HG03097 (cell line): Measurements from ENCODE around the gene GGT7.
"Not testable (repeated sequence)": the region's sequence is repeated elsewhere in the genome, so short reads cannot be mapped to it uniquely, and the experiment has no call there.

Source experiments
- ATAC-seq: cut with Tn5 transposase; IDR thresholded peaks from one replicate; pipeline ENCODE4 v1.9.1; 2021; ENCODE audit not compliant: unreplicated experiment, low FRiP score

The GGT7 gene, protein sequence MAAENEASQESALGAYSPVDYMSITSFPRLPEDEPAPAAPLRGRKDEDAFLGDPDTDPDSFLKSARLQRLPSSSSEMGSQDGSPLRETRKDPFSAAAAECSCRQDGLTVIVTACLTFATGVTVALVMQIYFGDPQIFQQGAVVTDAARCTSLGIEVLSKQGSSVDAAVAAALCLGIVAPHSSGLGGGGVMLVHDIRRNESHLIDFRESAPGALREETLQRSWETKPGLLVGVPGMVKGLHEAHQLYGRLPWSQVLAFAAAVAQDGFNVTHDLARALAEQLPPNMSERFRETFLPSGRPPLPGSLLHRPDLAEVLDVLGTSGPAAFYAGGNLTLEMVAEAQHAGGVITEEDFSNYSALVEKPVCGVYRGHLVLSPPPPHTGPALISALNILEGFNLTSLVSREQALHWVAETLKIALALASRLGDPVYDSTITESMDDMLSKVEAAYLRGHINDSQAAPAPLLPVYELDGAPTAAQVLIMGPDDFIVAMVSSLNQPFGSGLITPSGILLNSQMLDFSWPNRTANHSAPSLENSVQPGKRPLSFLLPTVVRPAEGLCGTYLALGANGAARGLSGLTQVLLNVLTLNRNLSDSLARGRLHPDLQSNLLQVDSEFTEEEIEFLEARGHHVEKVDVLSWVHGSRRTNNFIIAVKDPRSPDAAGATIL

DNA sequence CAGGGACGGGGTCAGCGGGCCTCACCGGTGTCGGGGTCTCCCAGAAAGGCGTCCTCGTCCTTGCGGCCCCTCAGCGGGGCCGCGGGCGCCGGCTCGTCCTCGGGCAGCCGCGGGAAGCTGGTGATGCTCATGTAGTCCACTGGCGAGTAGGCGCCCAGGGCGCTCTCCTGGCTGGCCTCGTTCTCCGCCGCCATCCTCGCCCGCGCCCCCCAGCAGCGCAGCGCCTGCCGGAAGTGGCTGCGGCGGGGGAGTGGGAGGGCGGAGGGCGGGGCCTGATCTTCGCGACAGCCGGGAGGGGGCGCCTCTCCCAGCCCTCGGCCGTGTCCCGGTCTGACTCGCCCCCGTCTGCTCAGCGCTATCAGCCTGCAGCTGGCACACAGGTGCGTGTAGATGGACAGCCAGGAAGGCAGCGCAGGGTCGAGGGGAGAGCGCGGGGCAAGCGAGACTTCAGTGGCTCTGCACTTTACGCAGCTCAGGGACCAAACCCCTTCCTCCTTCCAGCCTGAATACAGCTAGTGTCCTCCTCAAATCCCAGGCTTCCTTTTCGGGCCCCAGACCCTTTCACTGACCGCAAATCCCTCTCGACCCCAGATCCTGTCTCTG, at the start of gene GGT7:
Gene GGT7, minus strand, starts transcription at position 235 of the 603 bp plus-strand sequence. Its CDS starts 41 bp downstream, at position 194.
- ATAC-seq, result no peak

DNA sequence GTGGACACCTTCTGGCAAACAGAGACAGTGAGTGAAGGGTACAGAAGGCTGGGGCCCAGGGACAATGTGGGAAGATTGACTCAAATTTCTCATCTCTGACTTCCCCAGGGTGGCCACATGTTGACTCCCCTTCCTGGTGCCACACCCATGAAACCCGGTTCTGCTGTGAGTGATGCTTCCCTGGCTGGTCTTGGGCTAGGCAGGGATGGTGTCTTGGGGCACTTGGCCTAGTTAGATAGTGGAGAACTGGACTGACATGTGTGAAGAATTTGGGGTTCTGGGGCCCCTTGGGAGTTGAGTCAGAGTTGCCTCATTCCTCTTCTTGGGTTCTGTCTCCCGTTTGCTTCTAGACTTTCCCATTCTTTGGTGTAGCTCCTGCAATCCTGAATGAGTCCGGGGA, 48.8 kb upstream of the GGT7 start:
- ATAC-seq, result no peak

DNA sequence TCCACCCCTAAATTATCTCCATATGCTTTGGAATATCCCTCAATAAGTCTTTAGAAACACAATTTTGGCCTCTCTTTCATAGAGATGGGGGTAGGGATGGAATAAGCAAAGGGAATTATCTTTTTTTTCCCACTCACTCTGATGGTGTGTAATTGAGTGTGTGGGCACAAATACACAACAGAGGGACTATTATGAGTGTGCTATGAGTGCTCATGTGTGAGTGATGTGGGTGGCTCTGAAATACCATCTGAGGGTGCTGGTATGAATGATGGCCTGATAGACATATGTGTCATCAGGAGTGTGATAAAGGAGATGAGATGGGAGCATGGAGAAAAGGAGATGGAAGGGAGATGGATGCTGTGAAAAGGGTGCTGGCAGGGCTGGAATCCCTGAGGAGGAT, 47.4 kb upstream of the GGT7 start:
- ATAC-seq, result no peak

DNA sequence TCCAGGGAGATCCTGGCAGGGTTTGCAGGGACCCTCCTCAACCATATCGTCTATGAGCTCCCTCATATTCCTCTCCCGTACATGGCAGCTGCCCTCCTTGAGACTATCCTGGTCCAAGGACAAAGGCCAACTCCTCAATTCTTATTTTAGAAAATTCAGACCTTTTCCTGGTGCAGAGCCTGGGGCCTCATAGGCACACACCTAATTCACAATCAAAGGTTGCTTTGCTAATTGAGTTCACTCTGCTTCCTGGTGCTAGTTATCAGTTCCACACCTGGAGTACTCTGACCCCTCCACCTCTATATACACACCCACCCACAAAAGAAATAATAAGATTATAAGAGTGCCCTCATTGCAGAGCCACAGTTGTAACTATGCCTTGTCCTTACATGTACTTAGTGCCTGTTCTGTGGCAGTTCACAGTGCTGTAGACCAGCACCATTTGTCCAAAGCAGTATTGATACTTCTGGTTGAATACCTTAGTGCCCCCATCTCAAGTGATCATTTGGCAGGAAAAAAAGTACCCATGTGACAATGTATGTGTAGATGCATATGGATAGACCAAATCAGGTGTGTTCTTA, 44.2 kb upstream of the GGT7 start:
- ATAC-seq, result no peak

DNA sequence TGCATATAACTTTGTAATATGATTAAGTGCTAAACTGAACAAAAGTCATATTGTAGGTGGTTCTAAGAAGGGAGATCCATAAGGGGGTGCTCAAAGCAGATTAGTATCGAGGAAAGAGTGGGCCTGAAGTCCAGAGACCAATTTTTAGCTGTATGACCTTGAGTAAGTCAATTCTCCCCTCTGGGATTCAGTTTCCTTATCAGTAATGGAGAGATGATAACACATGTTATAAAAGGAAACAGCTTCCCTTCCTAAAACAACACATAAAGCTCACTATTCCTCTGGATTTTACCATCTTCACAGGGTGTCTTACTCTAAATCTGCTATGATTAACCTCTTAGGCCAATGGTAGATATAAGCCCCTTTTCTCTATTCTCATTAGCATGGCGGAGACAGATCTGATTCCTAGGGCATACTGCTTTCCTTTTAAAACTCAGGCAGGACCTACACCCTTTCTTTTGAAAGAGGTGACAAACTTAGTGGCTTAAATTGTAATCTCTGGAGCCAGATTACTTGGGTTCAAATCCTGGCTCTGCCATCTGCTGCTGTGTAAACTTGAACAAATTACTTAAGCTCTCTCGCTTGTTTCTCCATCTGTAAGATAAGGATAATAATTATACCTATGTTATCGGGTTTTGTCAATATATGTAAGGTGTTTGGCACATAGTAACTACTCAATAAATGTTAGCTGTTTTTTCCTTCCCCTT, 43.2 kb upstream of the GGT7 start:
- no peak for ATAC-seq

DNA sequence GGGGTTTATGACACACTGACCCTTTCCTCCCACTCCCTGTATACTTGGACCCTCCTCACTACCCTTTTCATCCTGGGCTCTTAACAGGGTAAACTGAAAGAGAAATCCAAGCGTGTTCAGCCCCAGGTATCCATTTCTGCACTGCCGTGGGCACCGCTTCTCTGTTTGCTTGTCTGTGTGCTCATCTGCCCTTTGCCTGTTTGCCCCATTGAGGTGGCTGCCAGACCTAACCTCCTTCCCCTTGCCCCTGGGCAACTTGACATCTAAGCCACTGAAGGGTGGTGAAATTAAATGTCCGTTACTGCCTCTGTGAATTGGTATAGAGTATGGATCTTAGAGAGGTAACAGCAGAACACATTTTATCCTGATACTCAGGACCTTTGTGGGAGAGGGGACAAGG, 42.5 kb upstream of the GGT7 start:
- ATAC-seq, result no peak

DNA sequence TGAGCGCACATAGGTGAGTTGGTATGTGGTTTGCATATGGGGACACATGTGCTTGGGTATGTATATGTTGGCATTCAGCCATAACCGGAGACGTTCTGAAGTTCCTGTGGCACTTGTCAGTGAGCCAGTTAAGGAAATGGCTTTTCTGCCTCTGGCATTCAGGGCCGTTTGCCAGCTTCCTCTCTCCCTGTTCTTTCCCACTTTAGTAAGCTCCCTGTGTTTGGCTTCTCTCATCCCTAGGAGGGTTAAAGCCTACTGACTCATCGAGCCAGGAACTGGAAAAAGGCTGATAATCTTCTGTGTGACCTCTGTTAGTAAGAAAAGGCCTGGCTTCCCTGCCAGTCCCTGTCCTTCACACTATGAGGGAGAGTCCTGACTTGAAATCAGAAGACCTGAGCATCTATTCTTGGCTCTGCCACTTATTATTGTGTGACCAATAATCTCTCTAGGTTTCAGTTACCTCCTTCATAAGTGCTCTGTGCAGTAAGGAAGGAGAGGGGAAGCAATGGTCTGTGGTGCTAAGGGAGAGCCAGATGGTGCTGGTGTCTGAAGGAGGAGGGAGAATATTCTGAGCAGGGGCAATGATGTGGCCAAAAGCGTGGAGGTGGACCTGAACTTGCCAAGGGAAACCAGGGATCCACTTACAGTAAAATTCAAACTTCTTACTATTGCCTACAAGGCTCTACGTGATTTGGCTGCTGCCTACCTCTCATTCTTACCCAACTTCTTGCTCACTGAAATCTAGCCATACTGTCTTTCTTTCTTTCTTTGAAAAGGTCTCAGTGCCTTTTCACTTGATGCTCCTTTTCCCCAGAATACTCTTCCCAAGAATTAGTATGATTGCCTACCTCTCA, 35.2 kb upstream of the GGT7 start:
- ATAC-seq, result no peak

DNA sequence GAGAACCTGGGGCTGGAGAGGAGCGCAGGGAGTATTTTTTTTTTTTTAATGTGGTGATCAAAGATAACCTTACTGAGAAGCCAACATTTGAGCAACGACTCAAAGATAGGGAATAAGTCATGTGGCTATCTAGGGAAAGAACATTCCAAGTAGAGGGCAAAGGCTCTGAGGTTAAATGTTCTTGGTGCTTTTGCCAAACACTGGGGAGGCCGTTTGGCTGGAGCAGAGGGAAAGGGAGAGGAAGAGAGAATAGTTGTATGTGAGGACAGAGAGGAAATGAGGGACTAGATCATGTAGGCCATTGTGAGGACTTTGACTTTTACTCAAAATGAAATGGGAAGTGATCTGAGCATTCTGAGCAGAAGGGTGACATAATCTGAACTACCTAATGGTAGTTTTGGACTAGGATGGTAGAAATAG, 31.6 kb upstream of the GGT7 start:
- no peak for ATAC-seq

DNA sequence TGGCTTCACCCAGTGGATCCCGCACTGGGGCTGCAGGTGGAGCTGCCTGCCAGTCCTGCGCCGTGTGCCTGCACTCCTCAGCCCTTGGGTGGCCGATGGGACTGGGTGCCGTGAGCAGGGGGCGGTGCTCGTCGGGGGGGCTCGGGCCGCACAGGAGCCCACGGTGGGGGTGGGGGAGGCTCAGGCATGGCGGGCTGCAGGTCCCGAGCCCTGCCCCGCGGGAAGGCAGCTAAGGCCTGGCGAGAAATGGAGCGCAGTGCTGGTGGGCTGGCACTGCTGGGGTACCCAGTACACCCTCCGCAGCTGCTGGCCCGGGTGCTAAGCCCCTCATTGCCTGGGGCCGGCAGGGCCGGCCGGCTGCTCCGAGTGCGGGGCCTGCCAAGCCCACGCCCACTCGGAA, 26.1 kb upstream of the GGT7 start:
- not testable (repeated sequence) for ATAC-seq

DNA sequence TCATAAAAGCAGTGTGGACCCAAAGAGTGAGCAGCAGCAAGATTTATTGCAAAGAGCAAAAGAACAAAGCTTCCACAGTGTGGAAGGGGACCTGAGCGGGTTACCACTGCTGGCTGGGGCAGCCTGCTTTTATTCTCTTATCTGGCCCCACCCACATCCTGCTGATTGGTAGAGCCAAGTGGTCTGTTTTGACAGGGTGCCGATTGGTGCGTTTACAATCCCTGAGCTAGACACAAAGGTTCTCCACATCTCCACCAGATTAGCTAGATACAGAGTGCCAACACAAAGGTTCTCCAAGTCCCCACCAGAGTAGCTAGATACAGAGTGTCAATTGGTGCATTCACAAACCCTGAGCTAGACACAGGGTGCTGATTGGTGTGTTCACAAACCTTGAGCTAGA, 25.5 kb upstream of the GGT7 start:
- ATAC-seq, result not testable (repeated sequence)

DNA sequence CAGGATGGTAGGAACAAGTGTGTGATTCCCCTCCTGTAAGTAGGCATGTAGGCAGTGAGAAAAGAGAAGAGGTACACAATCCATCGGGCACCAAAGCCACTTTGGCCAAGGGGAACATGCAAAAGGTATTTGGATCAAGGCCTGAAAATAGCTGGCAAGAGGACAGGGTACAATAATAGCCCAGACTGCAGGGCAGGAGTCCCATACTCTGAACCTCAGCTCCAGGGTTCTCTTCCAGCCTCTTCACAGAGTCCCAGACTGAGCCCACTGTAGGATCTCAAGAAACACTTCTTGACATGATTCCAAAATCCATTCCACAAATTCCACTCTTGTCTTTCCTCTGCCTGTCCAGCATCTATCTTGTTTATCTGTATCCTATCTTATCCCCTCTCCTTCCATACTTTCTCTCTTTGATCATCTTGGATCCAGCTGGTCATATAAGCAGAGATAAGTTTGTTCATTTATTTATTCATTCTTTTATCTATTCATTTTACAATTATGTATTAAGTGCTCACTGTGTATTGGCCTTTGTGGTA, 23.5 kb upstream of the GGT7 start:
- ATAC-seq, result no peak

DNA sequence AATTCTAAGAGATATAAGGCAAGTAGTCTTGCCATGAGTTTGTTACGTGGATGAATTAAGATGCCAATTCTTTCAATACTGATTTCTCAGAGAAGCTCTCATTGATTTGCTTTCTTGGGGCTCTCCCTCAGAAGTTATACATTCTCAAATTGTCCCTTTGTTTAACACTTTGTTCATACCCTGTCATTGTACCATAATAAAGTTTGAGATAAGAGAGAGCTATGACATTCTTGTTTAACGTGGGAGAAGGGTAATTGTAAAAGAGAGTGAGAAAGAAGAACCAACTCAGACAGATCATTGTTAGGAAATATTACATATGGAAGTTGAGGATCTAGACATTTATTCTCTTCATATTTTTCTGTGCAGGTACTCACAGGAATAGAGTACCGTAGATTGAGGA, 22.8 kb upstream of the GGT7 start:
- no peak for ATAC-seq

DNA sequence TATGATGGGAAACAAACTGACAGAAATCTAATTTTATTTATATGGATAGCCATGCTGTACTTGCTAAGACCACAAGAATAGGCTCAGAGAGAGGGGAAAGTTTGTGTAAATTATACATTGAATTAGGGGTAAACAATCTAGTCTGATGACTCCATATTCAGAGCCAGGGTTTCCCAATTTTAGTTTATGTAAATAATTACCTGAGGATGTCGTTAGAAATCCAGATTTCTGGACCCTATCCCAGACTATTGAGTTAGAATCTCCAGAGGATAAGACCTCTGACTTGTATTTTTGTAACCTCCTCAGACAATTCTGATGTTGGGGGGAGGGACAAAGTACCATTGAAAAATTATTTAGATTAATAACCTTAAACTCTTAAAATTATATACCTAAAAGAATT, 22.1 kb upstream of the GGT7 start:
- no peak for ATAC-seq

DNA sequence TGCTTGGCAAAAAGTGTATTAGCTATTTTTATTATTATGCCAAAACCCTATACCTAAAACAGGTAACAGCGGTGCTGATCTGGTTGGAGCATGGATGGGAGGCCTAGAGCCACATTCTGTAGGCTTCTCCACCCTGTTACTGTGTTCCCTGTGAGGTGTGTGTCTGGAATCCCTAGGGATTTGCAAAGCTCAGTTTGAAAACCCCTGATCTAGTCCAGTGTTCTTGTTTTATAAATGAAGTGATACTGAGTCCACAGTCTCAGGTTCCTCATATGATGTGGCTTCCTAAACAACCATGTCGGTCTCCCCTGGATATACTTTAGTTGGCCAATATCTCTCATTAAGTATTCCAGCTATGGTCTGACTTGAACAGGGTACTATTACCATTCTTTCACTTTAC, 20.0 kb upstream of the GGT7 start:
- no peak for ATAC-seq

DNA sequence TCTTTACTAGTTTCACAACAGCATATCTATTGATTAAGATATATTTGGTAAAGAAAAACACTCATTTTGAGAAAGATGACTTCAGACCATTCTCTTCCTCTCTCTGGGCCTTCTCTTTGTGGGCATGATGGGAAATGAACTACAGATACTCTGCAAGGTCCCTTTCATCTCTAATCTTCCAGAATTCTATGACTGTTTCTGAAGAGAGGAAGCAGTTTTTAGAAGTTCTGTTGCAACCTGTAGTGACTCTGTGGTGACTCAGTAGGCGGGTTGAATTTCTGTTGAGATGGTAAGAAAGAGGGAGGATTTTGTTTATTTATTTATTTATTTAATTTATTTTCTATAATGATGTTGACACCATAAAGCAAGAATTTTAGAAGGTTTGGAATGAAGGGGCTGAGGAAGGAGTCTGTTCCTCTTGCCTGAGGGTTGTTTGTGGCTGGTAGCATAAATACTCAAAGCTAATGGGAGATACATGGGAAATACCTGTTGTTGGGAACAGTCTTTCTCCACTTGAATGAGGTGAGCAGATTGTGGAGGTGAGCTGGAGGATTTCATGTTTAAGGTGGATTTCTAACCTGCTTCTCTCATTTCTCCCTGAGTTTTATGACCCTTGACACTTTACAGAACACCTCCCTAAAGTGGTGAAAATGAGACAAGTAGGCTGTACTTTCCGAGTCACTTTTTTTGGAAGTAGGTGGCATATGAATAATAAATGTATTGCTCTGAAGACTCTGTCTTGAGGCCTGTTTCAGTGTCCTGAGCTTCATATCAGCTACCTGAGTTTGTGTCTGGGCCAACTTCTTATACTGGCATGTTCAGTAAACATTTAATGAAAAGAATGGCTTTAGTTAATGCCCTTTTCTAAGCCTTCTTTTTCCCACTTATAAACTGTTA, 18.8 kb upstream of the GGT7 start:
- ATAC-seq, result no peak

DNA sequence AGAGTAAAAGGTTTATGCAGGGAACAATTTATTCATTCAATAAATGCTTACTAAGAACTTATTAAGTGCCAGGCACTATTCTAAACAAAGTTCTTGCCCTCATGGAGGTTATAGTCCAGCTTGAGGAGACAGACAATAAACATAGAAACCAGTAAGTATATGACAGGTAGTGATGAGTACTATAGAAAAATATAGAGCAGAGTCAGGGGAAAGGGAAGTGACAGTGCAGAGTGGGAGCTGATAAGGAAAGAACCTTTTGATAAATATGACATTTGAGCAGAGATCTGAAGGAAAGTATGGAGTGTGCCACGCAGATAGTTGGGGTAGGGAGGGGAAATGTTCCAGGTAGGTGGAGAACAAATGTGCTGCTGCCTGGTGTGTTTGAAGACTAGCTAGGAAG, 15.8 kb upstream of the GGT7 start:
- ATAC-seq, result no peak

DNA sequence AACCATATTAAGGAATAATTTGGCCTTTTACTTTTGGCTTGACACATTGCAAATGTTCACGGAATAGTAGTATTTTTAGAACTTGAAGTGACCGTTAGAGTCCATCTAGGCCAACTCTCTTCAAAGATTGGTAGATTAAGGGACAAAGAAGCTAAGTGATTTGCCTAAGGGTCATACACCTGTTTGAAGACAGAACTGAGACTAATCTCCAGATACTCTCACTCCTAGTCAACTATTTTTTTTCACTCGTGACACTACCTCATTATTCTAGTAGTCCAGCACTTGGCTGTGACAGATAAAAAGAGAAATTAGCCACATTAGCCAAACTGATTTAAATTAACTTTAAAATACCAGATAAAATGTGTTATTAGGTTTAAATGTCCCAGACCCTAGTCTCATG, 14.4 kb upstream of the GGT7 start:
- ATAC-seq, result no peak

DNA sequence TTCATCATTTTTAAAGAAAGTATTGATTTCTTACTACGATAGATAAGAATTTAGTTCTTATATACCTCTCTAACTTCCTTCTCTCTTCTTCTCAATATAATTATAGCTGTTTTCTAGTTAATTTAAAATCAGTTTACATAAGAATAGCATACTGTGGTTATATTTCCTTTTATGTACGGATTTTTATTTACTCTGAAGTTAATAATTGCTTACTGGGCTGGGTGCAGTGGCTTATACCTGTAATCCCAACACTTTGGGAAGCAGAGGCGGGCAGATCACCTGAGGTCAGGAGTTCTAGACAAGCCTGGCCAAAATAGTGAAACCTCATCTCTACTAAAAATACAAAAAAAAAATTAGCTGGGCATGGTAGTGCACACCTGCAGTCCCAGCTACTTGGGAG, 13.5 kb upstream of the GGT7 start:
- ATAC-seq, result no peak

DNA sequence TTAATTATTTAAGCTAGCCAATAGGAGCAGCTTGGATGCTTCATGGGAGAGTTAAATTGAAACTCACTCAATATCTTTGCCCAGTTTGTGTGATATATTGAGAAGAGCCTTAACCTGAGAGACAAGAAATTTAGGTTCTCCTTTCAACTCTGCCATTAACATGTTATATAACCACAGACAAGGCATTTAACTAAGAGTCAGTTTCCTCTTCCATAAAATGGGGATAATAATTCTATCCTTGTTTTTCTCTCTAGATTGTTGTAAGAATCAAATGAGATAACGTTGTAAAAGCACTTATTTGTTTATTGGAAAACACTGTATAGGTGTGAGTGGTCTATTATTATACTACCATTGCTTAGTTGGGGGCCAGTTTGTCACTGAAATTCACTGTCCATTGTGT, 11.6 kb upstream of the GGT7 start:
- ATAC-seq, result no peak
